HG03196 (cell line): Measurements from ENCODE around the gene TMEM119.
A peak's percentile ranks its signal among the peaks of the same experiment; 100 is the strongest.
"Not testable (repeated sequence)": the region's sequence is repeated elsewhere in the genome, so short reads cannot be mapped to it uniquely, and the experiment has no call there.

Experiments used
- ATAC-seq: cut with Tn5 transposase; IDR thresholded peaks from one replicate; pipeline ENCODE4 v1.9.1; 2021; ENCODE audit not compliant: unreplicated experiment

The TMEM119 gene

DNA sequence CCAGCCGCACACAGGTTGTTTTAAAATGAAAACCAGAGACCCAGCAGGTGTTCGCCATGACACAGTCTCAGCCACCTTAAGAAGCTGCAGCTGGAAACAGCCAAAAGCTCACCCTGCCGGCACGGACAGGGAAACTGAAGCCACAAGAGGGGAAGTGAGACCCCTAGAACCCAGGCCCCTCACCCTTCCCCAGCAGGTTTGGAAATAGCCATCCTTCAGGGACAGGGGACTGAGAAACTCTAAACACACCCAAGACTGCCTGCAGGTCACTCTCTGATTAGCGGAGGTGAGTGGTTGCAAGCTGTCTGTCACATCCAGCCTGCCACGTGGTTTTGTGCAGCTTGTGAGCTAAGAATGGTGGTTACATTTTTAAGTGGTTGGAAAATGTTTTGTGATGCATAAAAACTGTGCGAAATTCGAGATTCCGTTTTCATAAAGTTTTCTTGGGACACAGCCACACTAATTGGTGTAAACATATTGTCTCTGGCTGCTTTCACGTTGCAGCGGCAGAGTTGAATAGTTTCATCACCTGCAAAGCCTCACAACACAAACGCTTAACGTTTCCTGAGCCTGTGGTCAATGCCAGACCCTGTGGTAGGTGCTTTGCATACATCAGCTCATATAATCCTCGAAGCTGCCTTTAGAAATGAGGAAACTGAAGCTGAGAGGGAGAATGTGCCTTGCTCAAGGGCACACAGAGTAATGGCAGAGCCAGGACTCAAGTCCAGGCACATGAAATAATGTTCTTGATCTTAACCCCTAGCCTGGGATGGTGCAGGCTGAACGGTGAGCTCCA is 37.5 kb upstream of the TMEM119 start:
- ATAC-seq = peak; percentile 51

DNA sequence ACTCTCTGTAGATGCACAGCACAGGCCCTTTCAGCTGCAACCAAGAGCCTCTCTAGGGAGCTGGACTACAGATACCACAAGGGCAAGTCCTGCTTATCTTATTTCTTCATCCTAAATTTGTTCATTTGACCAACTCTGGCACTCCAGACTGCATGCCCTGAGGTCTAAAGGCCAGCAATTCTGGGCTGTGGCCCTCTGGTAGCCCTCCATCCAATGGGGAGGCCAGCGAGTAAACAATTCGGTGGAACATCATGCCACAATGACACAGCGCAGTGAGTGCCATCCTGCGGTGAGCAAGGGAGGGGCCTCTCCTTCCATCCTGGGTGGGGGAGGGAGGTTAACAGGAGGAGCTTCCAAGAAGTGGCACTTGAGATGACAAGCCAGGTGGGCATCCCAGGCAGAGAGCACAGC is 36.5 kb upstream of the TMEM119 start:
- no peak for ATAC-seq

DNA sequence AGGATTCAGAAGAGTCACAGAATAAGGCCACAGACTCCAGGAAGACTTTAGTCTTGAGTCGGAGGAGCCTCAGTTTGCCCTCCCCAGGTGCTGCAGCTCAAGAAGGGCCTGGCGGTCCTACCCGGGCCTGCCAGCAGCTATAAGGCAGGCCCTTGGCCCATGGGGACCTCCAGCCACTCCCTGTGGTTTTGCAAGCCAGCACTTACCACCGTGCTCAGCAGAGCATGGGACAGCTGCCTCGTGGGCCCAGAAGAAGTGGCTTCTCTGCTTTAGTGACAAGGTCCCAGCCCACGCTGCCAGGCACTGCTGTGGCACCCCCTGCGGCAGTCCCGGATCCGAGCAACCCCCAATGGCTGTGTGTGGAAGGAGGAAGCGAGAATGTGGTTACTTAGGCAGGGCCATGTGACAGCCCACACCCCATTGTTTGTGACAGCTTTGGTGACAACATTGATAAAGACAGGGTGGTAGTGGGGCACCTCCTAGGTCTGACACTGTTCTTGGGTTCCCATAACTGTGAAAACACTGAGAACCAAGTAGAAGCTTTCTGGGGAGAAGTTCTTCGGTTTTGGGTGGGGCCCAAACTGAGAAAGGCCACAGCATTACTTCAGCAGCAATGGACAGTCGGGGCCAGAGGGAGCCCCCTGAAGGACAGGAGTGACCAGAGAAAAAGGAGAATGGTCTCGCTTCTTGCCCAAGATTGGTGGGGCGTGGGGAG is 35.8 kb upstream of the TMEM119 start, which contains the start of gene SELPLG:
SELPLG (minus strand) TSS at position 361 of the 715 bp plus-strand sequence. CDS start 9,587 bp downstream, outside the sequence.
- peak; percentile 51 for ATAC-seq

DNA sequence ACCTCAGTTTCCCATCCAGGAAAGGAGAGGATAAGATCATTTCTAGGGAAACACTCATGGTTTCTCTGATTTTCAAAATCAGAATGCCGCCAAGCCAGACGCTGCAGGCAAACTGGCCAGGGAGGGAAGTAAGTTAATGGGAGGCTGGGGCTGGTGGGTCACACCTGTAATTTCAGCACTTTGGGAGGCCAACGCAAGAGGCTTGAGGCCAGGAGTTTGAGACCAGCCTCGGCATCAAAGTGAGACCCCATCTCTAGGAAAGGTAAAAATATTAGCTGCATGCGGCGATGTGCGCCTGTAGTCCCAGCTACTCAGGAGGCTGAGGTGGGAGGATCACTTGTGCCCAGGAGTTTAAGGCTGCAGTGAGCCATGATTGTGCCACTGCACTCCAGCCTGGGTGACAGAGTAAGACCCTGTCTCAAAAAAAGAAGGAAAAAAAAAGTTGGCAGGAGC is 35.2 kb upstream of the TMEM119 start:
- ATAC-seq = no peak

DNA sequence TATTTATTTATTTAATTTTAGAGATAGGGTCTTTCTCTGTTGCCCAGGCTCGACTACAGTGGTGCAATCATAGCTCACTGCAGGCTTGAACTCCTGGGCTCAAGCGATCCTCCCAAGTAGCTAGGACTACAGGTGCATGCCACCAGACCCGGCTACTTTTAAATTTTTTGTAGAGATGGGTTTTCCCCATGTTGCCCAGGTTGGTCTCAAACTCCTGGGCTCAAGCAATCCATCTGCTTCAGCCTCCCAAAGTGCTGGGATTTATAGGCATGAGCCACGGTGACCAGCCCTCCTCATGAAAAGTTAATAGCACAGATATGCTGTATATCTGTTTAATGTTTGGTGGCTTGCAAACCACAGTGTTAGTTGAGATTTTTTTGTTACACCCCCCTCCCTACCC is 33.4 kb upstream of the TMEM119 start:
- not testable (repeated sequence) for ATAC-seq

DNA sequence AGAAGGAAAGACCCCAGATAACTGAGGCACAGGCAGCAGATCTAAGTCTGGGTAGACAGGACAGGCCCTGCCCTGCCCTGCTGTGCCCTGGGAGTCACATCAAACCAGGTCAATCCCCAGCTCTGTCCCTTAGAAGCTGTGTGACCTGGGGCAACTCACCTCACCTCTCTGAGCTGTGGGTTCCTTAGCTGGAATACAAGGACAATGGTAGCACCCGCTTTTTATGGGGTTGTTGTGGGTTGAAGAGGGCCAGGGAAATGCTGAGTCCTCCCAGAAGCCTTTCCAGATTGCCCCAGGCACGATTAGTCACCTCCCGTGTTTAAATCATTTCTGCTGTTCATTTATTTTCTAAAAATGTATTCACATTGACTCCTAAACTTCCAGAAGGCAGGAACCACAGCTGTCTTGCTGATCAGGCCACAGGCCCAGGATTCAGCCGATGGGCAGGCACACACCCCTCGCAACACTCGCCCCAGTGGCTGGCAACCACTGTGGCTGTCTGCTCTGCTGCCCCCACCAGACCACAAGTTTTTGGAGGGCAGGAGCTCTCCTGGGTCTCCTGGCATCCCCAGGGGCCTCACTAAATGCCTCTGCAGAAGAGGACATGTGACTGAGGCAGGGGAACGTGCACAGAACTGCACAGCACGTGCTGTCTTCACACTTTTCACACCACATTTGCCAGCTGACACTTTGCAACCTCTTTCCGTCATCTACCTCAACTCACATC is 32.8 kb upstream of the TMEM119 start:
- no peak for ATAC-seq

DNA sequence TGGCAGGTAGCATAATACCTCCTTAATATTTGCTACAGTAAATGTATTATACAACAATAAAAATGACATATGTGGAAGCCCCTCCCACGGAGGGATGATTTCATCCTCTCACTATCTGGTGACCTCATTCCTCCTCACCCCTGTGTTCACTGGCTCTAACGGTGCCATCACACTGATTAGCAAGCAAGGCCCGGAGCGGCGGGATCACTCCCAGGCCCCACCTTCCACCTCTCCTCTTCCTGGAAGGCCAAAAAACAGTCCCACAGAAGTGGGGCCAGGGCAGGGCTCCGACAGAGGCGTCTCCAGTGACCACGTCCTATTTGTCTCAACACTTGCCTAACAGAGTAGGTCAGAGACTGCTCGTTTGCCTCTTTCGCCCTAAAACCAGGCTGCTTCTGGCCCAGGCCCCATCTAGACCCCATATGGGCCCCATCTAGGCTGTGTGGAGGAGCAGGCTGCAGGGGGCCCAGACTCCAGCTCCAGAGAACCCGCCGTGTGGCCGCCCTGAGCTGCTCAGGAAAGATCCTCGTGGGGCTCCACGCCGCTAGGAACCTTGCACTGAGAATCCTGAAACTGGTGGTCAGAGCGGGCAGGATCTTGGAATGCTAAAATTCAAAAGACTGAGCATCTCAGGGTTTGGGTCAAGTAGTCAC is 32.1 kb upstream of the TMEM119 start:
- no peak for ATAC-seq

DNA sequence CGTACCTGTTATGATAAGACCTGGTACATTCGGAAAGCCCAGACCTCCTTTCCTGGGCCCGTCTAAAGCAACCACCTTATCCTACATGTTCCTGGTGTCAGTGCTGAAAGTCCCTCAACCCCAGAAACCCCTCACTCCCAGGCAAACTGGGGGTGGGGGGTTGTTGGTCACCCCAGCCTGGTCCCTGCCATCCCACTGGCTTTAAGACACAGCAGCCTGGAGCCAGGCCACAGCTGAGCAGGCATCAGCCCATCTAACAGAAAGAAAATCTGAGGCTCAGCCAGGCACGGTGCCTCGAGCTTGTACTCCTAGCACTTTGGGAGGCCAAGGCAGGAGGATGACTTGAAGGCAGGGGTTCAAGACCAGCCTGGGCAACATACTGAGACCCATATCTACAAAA is 31.3 kb upstream of the TMEM119 start:
- ATAC-seq = no peak

DNA sequence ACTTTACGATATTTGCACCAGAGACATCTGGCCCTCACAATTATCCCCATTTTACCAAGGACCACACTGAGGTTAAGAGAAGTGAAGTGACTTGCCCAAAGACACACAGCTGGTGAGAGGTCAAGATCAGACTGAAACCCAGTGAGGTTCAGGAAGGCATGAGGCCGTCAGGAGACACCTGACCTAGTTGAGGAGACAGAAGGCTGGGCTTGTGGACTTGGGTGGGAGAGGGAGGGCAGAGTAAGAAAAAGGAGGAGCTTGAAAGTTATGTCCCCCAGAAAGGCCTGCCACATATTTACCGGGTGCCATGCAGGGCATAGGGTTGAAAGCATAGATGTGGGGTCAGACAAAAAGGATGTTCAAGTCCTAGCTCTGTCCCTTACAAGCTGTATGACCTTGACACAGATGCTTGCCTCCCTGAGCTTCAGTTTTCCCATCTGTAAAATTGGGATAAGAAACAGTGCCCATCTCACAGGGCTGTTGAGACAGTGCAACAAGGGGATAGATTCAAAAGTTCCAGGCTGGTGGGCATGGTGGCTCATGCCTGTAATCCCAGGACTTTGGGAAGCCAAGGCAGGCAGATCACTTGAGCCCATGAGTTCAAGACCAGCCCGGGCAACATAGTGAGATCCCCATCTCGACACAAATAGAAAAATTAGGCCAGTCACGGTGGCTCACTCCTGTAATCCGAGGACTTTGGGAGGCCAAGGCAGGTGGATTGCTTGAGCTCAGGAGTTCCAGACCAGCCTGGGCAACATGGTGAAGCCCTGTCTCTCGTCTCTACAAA is 29.4 kb upstream of the TMEM119 start:
- ATAC-seq = no peak

DNA sequence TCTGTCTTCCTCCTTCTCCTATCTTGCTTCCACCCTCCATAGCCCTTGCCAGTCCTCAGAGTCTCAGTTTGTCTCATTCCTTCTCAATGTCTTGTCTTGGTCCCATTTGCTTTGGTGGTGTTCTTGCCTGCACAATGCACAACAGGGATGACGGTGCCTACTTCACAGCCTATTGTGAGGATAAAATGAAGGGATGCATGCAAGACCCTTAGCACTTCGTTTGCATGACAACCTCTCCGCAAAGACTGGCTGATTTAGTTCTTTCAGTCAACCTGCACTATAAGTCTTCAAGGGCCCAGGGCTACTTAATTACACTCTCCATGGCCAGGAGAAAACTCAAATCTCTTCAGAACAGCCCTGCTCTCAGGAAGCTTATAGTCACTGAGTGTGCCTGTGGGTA is 27.3 kb upstream of the TMEM119 start:
- no peak for ATAC-seq

DNA sequence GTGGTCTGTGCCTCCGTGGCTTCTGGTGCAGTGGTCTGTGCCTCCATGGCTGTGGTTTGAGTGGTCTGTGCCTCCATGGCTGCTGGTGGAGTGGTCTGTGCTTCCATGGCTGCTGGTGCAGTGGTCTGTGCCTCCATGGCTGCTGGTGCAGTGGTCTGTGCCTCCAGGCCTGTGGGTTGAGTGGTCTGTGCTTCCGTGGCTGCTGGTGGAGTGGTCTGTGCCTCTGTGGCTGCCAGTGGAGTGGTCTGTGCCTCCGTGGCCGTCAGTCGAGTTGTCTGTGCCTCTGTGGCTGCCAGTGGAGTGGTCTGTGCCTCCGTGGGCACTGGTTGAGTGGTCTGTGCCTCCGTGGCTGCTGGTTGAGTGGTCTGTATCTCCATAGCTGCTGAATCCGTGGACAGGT is 25.7 kb upstream of the TMEM119 start:
- ATAC-seq = no peak

DNA sequence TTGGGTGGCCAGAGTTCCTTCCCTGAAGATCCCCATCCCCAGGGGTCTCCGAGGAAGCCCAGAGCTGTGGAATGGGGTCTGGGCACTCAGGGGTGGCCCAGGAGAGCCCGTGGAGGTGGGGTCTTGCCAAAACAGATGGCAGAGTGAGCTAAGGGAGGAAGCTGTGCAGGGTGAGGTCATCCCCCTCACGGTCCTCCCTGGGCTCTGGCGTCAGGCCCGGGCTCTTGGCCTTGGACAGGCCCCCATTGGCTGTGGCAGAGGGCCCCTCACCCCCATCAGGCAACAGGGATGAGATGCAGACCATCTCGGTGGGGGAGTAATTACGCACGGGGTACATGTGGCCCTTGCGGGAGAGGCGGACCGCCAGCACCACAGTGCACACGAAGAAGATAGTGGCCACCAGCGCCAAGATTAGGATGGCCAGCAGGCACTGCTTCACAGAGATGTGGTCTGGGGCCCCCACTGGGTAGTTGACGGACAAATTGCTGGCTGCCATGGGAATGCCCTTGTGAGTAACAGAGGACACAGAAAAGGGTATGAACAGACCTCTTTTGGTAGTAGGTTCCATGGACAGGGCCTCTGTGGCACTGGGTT is 25.1 kb upstream of the TMEM119 start:
- no peak for ATAC-seq

DNA sequence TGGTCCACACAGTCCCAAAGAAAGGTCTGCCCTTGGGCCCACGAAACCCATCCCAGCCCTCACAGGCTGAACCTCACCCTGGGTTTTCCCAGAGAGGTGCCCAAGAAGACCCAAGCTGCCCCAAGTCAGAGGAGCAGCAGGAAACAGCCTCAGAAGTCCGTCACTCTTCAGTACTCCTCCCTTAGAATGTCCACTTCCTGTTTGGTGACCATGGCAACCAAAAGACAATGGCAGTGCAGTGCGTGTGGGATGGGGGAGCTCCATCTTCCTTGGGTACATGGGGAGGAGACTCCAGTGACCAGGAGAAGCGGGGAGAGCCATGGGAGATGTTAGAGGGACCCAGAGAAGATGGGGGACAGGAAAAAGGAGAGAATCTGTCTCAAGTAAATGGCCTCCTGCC is 24.5 kb upstream of the TMEM119 start:
- no peak for ATAC-seq

DNA sequence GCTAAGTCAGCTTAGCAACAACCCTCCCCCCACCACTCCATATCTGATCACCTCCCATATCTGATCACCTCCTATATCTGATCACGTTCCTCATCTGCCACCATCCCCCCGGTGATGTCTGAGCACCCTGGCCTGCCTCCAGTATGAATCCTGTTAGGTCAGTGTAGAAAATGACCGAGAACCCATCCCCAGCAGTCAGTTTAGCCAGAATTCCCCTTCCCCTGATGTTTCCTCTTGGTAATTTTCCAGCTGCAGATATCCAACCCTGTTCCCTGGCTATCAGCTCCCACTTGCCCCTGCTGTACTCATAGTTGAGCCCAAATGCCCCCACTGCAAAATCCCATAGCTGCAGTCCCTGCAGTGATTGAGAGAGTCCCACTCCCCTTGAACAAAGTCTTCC is 23.3 kb upstream of the TMEM119 start:
- ATAC-seq = no peak

DNA sequence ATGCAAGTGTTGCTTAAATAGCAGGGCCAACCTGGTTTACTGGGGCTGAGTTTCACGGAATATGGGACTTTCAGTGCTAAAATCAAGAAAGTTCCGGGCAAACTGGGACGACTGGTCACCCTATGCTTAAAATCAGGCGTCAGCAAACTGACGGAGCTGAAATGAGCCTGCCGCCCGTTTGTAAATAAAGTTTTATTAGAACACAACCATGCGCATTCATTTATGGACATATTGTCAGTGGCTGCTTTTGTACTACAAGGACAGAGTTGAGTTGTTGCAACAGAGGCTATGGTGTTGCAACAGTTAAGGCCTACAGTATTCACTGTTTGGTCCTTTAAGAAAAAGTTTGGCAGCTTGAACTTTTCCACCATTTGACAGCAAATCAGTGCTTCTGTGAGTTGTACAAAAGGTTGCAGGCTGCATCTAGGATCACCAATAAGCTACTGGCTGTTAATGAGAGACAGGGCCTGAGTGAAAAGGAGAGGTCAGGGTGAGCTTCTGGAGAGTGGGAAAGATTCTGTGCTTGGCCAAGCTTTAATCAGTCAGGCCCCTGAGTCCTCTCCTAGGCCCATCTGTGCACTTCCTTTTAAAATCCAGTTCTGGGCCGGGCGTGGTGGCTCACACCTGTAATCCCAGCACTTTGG is 22.5 kb upstream of the TMEM119 start:
- ATAC-seq = no peak

DNA sequence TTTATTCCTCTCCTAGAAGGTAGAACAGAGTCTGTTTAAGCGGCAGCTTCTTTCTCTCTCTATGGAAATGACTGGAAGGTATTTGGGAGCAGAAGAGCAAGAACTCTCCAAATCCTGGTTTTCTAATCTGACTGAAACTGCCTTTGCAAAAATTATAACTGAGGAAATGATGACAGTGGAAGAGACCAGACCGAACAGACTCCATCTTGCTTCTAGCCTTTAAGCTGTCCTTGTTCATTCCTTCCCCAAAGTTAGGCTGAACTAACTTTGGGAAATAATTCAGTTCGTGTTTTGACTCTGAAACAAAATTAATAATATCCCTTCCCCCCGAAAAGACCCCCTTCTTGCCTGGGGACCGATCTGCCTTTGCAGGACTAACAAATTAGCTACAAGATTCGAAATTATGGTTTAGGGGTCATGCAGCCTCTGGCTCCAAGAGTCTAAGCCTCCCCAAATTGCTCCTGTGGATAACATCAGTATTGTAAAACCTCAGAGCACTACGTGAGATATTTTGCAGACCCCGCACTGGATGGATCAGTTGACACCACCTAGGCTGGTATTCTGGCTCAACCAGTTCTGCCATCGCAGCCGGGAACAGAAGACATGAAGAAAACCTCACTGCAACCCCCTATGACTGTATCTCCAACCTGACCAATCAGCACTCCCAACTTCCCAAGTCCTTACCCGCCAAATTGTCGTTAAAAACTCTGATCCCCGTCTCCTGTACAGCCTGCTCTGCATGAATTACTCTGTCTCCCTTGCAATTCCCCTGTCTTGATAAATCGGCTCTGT is 21.7 kb upstream of the TMEM119 start:
- no peak for ATAC-seq

DNA sequence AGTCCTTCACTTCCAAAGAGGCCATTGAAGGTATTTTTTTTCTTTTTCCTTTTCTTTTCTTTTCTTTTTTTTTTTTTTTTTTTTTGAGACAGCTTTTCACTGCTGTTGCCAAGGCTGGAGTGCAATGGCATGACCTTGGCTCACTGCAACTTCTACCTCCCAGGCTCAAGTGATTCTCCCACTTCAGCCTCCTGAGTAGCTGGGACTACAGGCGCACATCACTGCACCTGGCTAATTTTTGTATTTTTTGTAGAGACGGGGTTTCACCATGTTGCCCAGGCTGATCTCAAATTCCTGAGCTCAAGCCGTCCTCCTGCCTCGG is 21.0 kb upstream of the TMEM119 start:
- not testable (repeated sequence) for ATAC-seq

DNA sequence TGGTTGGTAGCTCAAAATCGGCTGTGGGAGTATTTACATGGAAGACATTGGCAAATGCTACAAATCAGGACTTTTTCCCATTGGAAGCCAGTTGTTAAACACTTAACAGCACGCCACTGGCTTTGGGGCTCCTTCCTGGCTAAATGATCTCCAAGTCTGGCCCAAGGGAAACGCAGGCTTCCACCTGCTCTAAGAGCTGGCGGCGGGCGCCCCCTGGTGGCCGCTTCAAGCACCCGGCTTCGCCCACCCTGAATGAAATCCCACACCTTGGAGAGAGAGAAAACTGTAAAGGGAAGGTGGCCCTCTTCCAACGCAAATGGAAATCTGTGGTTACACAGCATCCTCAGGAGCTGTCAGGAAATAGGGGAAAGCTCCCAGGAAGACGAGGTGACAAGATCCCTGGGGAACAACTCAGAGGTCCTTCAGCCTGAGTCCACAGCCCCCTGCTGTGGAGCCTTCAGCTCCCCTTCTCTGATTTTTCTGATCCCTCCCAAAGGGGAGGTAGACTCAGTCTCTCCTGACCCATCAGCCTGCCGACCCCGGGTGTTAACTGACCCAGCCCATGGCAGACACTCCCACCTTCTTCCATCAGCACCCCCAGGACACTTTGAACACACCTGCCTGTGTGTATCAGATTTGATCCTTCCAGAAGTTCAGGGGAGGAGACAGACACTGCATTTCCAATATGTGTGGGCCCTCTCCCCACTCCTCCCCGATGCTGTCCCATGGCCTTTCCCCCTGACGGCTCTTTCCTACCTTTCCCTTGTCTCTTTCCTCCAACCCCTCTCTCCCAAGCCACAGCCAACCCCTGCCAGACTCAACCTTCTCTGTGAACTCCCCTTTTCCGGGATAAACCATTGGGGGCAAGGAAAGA is 20.4 kb upstream of the TMEM119 start:
- ATAC-seq = peak; percentile 49
